ENCODE measurements around the gene USP19.
A peak's percentile ranks its signal among the peaks of the same experiment; 100 is the strongest.

Gene USP19

GRCh38 chr3:49132437-49133225 is 12.0 kb upstream of the USP19 start, which contains the start of gene LAMB2:
TSS of gene LAMB2 (minus strand) at chr3:49133050. CDS start at chr3:49132867, 183 bp downstream.
- peak in 1 of 2 donors; percentile 12 for DNase-seq

GRCh38 chr3:49132073-49132436 is 11.4 kb upstream of the USP19 start:
- no peak for DNase-seq

GRCh38 chr3:49131576-49131975 is 11.0 kb upstream of the USP19 start:
- DNase-seq = no peak

- no peak for DNase-seq
Measured at GRCh38 chr3:49131040-49131439, 10.4 kb upstream of the USP19 start.

- no peak for DNase-seq
Measured at GRCh38 chr3:49124991-49125670, 4.5 kb upstream of the USP19 start.

GRCh38 chr3:49124203-49124602 is 3.6 kb upstream of the USP19 start:
- DNase-seq = no peak

- DNase-seq = no peak
Measured at GRCh38 chr3:49123687-49124086, 3.1 kb upstream of the USP19 start.

GRCh38 chr3:49122886-49123545 is 2.4 kb upstream of the USP19 start:
- no peak for DNase-seq

- no peak for DNase-seq
Measured at GRCh38 chr3:49122451-49122850, 1.8 kb upstream of the USP19 start.

GRCh38 chr3:49122022-49122421 is 1.4 kb upstream of the USP19 start:
- no peak for DNase-seq

- no peak for DNase-seq
Measured at GRCh38 chr3:49121132-49121736, 611 bp upstream of the USP19 start.

- peak in 1 of 2 donors; percentile 16 for DNase-seq
Measured at GRCh38 chr3:49120096-49120437, 556 bp downstream of the USP19 start.

GRCh38 chr3:49119439-49119838 is 1.2 kb downstream of the USP19 start:
- no peak for DNase-seq

- no peak for DNase-seq
Measured at GRCh38 chr3:49119036-49119435, 1.6 kb downstream of the USP19 start.

GRCh38 chr3:49112262-49112661 is 8.4 kb downstream of the USP19 start:
- DNase-seq = no peak

GRCh38 chr3:49111347-49111746 is 9.3 kb downstream of the USP19 start:
- DNase-seq = no peak

GRCh38 chr3:49110780-49111179 is 9.8 kb downstream of the USP19 start:
- DNase-seq = no peak

- DNase-seq = no peak
Measured at GRCh38 chr3:49108346-49108745, 12.3 kb downstream of the USP19 start.

- peak; percentile 89 to 90 for DNase-seq
Measured at GRCh38 chr3:49104427-49105291, 16.0 kb downstream of the USP19 start, which contains the start of gene QARS1. TSS of gene QARS1 (minus strand) at chr3:49104757. CDS start at chr3:49104733, 24 bp downstream.

GRCh38 chr3:49104052-49104426 is 16.6 kb downstream of the USP19 start:
- DNase-seq = no peak

GRCh38 chr3:49100046-49100615 is 20.5 kb downstream of the USP19 start:
- DNase-seq = no peak

Measured in CD4-positive, alpha-beta T cell treated with Interleukin-1 beta for 1 hour (primary cell).